Prostate gland (tissue), 2 donors: ENCODE data around the gene TMCO1. TPM values are rescaled to one million over a fixed set of nuclear protein-coding genes. Genes with fewer than 3 reads are reported as not detected.

Experiments used
- DNase-seq: peaks from one replicate; pipeline ENCODE4 v3.0.0-alpha.2; 2019; ENCODE audit warnings: low spot score
- H3K27ac ChIP-seq, 2 donors: fragments of 200-600 bp; sonication (generic); 2 replicates each; pipeline ENCODE4 v1.5.1; 2017 to 2019
- H3K27me3 ChIP-seq: fragments of 200-600 bp; sonication (generic); replicated peaks from 2 replicates; pipeline ENCODE4 v1.5.1; 2019; ENCODE audit not compliant: insufficient read depth
- H3K36me3 ChIP-seq, 2 donors: fragments of 200-600 bp; sonication (generic); 1 replicate in 1 of 2; 2 replicates in 1 of 2; pipeline versions ENCODE4 v1.5.1 to v1.8.1; 2017 to 2019
- H3K4me1 ChIP-seq: fragments of 200-600 bp; sonication (generic); replicated peaks from 2 replicates; pipeline ENCODE4 v1.5.1; 2019
- H3K4me3 ChIP-seq, 2 donors: fragments of 200-600 bp; sonication (generic); 2 replicates each; pipeline ENCODE4 v1.5.1; 2017 to 2019
- H3K9me3 ChIP-seq: fragments of 200-600 bp; sonication (generic); 2 replicates; pipeline ENCODE4 v1.5.1; 2017
- CTCF ChIP-seq, 4 experiments: fragments of 200-600 bp in 2 of 4; fragments of 450-650 bp in 2 of 4; sonication (generic) in 2 of 4; IDR thresholded peaks; 1 replicate in 3 of 4; 2 replicates in 1 of 4; pipeline ENCODE4 v1.5.1; 2016 to 2019; ENCODE audit warnings: antibody characterized with exemption in 4 of 4, mild to moderate bottlenecking in 2 of 4, moderate library complexity in 2 of 4
- POLR2A ChIP-seq: fragments of 450-650 bp; IDR thresholded peaks from one replicate; pipeline ENCODE4 v1.6.1; 2016; ENCODE audit warnings: antibody characterized with exemption, mild to moderate bottlenecking
- POLR2AphosphoS5 ChIP-seq: sonication (generic); formaldehyde crosslinking; IDR thresholded peaks from one replicate; pipeline ENCODE4 v1.6.1; 2017; ENCODE audit warnings: antibody characterized with exemption
- WGBS: methylation state at CpG from one replicate; pipeline ENCODE4 v1.1.5; 2018; 5-methylcytosine and 5-hydroxymethylcytosine counted together
- intact Hi-C: fragments of 100-400 bp; cut with DNase I; formaldehyde crosslinking; loops from one replicate; pipeline ENCODE4 v1.14.2; 2022
- total RNA-seq, 2 donors: library from RNA; depleted of rRNA; stranded (reverse); fragments of >200 nt; gene quantifications; one replicate each; pipeline ENCODE4 v1.1.0, GENCODE V29; 2016

Gene TMCO1
- total RNA-seq, 2 donors from 2014 or later = 90.8 to 120 TPM

- Histone ChIP-seq H3K4me1 (peaks cover 3% of the 10 kb centered on the region), H3K27me3 (no peaks in the 10 kb centered on the region), H3K27ac (no peak overlapping the region), H3K4me3 (no peak overlapping the region), H3K36me3 (no peaks in the 10 kb centered on the region), H3K9me3 (no peaks in the 10 kb centered on the region)
- WGBS = 80% methylated on average over 9 of the region's 9 CpGs
- intact Hi-C loops = no loop called here
- TF ChIP-seq POLR2A (no peak), CTCF (IDR thresholded peaks at IDR 0.05) (no peak), POLR2AphosphoS5 (no peak)
- DNase-seq = no peak
Observed at GRCh38 chr1:165773324-165773965, 4.8 kb upstream of the TMCO1 start.

GRCh38 chr1:165772739-165773138, 4.1 kb upstream of the TMCO1 start:
- H3K27ac ChIP-seq = no peak overlapping the region
- intact Hi-C loops = no loop called here
- no peaks in the 10 kb centered on the region for H3K36me3 ChIP-seq
- DNase-seq = no peak
- H3K4me1 ChIP-seq = peaks cover 3% of the 10 kb centered on the region
- H3K9me3 ChIP-seq = no peaks in the 10 kb centered on the region
- WGBS = 87% methylated on average over 3 of the region's 3 CpGs
- no peaks in the 10 kb centered on the region for H3K27me3 ChIP-seq
- TF ChIP-seq CTCF (IDR thresholded peaks at IDR 0.05) (no peak), POLR2A (no peak), POLR2AphosphoS5 (no peak)
- no peak overlapping the region for H3K4me3 ChIP-seq

GRCh38 chr1:165764277-165764676, 4.4 kb downstream of the TMCO1 start:
- no peaks in the 10 kb centered on the region for H3K27me3 ChIP-seq
- no peak overlapping the region for H3K4me3 ChIP-seq
- WGBS = 97% methylated on average over 1 of the region's 1 CpG
- no peak for DNase-seq
- no peaks in the 10 kb centered on the region for H3K4me1 ChIP-seq
- intact Hi-C loops = no loop called here
- H3K27ac ChIP-seq = no peak overlapping the region
- TF ChIP-seq POLR2AphosphoS5 = no peak
- TF ChIP-seq CTCF (IDR thresholded peaks at IDR 0.05) = no peak
- no peak for TF ChIP-seq POLR2A
- H3K9me3 ChIP-seq = no peaks in the 10 kb centered on the region
- no peaks in the 10 kb centered on the region for H3K36me3 ChIP-seq

GRCh38 chr1:165763442-165763841, 5.2 kb downstream of the TMCO1 start:
- no peak overlapping the region for H3K27ac ChIP-seq
- H3K36me3 ChIP-seq = no peaks in the 10 kb centered on the region
- no peak for DNase-seq
- no peak for TF ChIP-seq POLR2A
- TF ChIP-seq CTCF (IDR thresholded peaks at IDR 0.05) = no peak
- no peak for TF ChIP-seq POLR2AphosphoS5
- intact Hi-C loops = no loop called here
- H3K4me1 ChIP-seq = no peaks in the 10 kb centered on the region
- WGBS = 92% methylated on average over 2 of the region's 2 CpGs
- H3K27me3 ChIP-seq = no peaks in the 10 kb centered on the region
- no peaks in the 10 kb centered on the region for H3K9me3 ChIP-seq
- H3K4me3 ChIP-seq = no peak overlapping the region

GRCh38 chr1:165762725-165763124, 5.9 kb downstream of the TMCO1 start:
- H3K4me1 ChIP-seq = no peaks in the 10 kb centered on the region
- intact Hi-C loops = no loop called here
- no peaks in the 10 kb centered on the region for H3K27me3 ChIP-seq
- no peak for TF ChIP-seq CTCF (IDR thresholded peaks at IDR 0.05)
- no peak for TF ChIP-seq POLR2AphosphoS5
- H3K27ac ChIP-seq = no peak overlapping the region
- WGBS = 98% methylated on average over 1 of the region's 1 CpG
- H3K4me3 ChIP-seq = no peak overlapping the region
- no peaks in the 10 kb centered on the region for H3K36me3 ChIP-seq
- H3K9me3 ChIP-seq = no peaks in the 10 kb centered on the region
- DNase-seq = no peak
